ENCODE results near the gene KRTAP4-6. TPM values are rescaled to one million over a fixed set of nuclear protein-coding genes. Genes with fewer than 3 reads are reported as not detected.
"Not testable (repeated sequence)": the region's sequence is repeated elsewhere in the genome, so short reads cannot be mapped to it uniquely, and the experiment has no call there.

KRTAP4-6 gene
- polyA plus RNA-seq (2013, experiment 1 of 2; ENCODE audit: insufficient read length) = not detected
- polyA plus RNA-seq (2013, experiment 2 of 2; ENCODE audit: insufficient read length) = not detected

DNA sequence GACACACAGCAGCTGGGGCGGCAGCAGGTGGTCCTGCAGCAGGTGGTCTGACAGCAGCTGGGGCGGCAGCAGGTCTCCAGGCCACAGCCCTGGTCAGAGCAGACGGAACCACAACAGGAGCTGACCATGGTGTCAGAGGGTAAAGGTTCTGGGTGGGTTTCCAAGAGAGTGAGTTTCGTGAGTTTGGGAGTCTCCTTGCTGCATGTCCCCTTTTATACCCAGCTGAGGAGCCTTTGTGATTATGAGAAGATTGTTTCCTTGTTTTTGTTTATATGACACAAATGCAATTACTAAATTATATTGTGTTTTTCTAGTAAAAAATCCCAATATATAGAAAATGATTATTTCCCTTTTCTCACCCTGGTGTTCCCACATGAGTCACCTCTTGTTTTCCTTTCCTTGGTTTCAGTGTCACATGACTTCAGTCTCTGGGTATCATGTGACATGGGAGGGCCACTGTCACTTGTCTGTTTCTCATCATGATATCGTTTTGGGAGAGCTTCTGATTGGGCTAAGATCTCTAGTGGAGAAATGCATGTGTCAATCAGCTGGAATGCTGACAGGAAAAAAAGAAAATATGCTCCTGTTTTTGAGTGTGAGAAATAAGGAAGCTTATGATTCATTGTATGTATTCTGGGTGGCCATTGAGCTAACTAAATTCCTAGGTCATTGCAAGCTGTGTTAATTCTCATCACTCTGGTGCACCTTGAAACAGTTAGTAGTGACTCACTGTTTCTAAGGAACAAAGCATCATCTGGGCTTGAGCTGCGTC lies at the start of gene KRTAP4-6:
KRTAP4-6 (minus strand) TSS at position 185 of the 772 bp plus-strand sequence; CDS start at position 128, 57 bp downstream.
- DNase-seq = peak; percentile 97

DNA sequence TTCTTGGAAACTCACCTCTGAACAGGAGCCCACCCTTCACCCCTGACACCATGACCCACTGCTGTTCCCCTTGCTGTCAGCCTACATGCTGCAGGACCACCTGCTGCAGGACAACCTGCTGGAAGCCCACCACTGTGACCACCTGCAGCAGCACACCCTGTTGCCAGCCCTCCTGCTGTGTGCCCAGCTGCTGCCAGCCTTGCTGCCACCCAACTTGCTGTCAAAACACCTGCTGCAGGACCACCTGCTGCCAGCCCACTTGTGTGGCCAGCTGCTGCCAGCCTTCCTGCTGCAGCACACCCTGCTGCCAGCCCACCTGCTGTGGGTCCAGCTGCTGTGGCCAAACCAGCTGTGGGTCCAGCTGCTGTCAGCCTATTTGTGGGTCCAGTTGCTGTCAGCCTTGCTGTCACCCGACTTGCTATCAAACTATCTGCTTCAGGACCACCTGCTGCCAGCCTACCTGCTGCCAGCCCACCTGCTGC lies 49.5 kb upstream of the KRTAP4-6 start, which contains the start of gene KRTAP9-1:
KRTAP9-1 (plus strand) TSS at position 51 of the 482 bp plus-strand sequence; CDS start at position 51, 0 bp downstream.
- not testable (repeated sequence) for DNase-seq

DNA sequence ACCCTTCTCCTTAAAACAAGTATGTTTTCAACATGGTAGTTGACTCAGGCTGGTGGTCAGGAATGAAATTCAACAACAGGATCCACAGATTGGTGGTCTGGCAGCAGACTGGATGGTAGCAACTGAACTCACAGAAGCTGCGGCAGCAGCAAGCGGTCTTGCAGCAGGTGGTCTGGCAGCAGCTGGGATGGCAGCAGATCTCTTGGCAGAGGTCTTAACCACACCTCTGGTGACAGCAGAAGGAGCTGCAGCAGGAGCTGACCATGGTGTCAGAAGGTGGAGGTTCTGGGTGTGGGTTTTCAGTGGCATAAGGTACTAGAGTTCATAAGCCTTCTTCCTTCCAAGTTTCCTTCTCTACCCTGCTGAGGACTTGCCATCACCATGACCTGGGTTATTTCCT lies 46.5 kb upstream of the KRTAP4-6 start:
- no peak for DNase-seq

DNA sequence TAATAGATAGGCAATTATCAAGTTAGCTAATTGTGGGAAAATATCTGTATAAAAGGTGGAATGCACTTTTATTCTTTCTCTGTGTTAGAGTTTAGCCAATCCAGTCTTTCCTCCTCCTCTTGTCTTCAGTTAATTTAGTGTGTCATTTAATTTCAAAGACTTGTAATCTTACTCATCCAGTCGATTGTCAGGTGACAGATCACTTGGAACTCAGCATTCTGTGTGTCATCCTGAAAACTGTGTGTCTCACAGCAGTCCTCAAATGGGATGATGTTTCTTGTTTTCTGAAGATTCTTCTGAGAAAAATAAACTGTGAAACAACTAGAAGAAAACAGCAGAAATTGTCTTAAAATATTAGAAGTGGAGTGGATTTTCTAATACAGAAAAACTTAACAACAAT lies 44.7 kb upstream of the KRTAP4-6 start:
- no peak for DNase-seq

DNA sequence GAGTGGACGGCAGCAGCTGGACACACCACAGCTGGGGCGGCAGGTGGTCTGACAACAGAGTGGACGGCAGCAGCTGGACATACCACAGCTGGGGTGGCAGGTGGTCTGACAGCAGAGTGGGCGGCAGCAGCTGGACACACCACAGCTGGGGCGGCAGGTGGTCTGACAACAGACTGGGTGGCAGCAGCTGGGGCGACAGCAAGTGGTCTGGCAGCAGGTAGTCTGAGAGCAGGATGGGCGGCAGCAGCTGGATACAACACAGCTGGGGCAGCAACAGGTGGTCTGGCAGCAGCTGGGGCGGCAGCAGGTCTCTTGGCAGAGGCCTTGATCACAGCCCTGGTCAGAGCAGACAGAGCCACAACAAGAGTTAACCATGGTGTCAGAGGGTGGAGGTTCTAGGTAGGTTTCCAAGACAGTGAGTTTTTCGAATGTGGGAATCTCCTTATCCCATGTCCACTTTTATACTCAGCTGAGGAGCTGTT lies 44.2 kb upstream of the KRTAP4-6 start, which contains the start of gene KRTAP4-1:
KRTAP4-1 (minus strand) TSS at position 432 of the 482 bp plus-strand sequence; CDS start at position 375, 57 bp downstream.
- no peak for DNase-seq

DNA sequence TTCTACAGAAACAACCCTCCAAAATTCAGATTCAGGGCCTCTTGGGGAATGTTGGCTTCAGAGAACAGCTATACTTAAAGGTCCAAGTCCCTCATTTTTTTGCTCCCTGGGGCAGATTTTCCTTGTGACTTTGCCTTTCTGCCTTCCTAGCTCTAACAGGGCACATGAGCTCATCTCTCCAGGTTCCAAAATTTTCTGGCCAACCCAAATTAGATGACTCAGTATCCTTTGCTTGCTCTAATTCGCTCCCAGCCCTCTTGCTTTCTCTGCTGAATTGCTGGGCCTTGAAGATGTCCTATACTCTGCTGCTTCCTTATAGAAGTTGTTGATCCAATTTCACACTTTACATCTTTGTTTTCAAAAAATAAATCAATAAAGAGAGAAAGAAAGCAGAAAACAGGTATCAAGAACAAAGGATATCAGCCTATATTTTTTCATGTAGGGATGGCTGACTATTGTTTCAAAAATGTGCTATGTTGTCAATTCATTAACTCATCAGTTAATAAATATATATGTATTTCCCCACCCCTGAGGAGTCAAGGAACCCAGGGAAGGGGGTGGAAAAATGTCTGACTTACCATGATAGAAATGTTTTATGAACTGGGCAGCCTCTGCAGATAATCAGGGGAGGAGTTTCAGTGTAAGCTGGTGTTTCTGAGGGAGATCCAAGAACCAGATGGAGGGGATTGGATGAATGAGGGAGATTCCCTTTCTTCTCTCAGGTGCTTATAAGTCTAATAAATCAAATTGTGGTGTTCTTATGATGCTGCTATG lies 38.7 kb upstream of the KRTAP4-6 start:
- DNase-seq = peak; percentile 37

DNA sequence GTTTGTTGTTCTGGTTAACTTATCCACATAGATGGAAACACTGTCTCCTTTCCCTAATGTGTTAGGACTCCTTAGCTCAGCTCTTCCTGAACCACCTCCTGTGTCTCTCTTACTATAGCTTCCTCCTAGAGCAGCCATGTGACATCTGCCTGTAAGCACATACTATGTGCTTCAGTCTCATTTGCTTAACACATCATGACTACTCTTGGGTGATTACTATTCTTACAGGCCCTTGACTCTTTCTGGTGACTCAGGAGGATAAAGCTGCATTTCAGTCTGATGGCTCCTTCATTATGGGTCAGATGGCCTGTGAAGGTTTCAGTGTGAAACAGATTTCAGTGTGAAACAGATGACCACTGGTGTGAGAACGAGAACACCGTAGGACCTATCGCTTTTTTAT lies 38.0 kb upstream of the KRTAP4-6 start:
- peak; percentile 37 for DNase-seq

DNA sequence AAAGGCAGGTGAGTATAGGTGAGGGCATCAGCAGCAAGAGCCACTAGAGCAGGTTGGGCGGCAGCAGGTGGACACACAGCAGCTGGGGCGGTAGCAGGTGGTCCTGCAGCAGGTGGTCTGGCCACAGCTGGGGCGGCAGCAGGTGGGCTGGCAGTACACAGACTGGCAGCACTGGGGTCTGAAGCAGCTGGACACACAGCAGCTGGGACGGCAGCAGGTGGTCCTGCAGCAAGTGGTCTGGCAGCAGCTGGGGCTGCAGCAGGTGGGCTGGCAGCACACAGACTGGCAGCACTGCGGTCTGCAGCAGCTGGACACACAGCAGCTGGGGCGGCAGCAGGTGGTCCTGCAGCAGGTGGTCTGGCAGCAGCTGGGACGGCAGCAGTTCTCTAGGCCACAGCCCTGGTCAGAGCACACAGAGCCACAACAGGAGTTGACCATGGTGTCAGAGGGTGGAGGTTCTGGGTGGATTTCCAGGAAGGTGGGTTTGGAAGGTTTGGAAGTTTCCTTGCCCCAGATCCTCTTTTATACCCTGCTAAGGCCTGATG lies 37.5 kb upstream of the KRTAP4-6 start, which contains the start of gene KRTAP4-2:
KRTAP4-2 (minus strand) TSS at position 495 of the 545 bp plus-strand sequence; CDS start at position 438, 57 bp downstream.
- no peak for DNase-seq

DNA sequence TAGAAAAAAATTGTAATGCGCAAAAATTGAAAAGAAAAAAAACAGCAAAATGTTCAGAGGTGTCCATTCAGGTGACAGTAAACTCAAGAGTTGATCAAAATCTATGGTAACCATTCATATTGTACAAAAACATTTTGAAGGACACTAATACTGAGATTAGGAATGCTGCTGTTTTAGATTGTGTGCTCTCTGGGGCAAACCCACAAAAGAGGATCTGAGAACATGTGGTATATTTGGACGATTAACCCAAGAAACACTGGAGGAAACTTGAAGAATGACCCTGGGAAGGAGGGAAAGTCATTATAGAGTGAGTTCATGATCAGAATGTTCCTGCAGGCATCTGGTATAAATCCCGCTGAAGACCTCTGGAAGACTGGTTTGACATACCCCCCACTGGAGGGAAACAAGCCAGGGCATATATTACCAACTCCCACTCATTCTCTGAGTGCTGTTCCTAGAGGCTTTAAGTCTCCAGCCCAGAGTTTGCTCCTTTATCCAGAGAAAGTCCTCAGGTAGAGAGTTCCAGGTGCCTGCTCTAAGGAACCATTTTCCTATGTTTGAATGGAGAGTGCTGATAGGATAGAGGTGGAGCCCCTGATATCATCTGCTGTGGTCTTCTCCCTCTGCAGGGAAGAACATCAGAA lies 36.5 kb upstream of the KRTAP4-6 start:
- DNase-seq = no peak

DNA sequence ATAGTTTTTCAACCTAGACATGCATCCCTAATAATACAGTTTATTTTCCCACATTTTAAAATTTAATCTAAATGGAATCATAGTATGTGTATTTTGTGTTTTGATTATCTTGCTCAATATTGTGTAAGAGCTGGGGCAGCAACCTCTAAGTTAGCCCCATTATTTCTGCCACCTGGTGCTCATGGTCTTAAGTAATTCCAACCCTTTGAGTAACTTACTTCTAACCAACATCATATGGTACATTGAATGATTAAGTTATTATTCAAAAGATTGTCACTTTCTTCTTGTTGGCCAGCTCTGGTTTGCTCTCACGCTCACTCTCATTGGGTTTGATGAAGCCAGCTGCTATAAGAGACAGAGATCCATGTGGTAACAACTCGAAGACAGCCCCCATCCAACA lies 31.5 kb upstream of the KRTAP4-6 start:
- DNase-seq = peak; percentile 63

DNA sequence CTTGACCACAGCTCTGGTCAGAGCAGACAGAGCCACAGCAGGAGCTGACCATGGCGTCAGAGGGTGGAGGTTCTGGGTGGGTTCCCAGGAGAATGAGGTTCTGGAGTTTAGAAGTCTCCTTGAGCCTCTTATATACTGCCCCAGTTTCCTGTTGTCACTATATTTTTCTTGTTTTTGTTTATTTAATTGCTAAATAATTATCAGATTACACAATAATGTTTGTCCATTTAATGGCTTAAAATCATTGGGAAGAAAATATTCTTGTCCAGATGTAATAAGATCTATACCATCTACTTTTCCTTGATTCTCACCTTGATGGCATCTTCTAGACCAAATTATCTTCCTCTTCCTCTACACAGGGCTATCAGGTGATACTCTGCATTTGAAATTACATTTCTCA lies 27.8 kb upstream of the KRTAP4-6 start, which contains the start of gene KRTAP4-3:
KRTAP4-3 (minus strand) TSS at position 101 of the 400 bp plus-strand sequence; CDS start at position 52, 49 bp downstream.
- DNase-seq = no peak

DNA sequence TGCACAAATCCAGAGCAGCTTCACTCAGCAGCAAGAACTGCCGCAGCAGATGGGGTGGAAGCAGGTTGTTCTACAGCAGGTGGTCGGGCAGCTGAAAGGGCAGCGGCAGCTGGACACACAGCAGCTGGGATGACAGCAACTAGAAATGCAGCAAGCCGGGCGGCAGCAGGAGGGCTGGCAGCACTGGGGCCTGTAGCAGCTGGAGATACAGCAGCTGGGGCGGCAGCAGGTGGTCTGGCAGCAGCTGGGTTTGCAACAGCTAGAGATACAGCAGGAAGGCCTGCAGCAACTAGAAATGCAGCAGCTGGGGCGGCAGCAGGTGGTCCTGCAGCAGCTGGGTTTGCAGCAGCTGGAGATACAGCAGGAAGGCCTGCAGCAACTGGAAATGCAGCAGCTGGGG lies 27.2 kb upstream of the KRTAP4-6 start:
- no peak for DNase-seq

DNA sequence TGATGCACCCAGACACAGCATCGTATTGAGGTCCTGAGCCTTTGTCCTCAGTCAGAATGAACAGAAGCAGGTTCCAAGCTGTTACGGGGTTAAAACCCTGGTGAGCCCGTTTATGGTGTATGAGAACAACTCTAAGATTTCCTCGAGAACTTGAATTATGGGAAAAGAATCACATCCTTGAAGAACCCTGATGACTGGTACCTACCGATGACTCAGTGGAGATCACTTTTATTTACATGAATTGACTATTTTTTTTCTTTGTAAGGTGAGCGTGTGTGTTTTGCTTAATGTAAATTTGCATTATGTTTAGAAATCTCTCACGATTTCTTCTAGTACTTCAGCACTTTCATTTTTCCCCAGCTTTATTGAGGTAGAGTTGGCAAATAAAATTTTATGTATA lies 23.5 kb upstream of the KRTAP4-6 start:
- no peak for DNase-seq

DNA sequence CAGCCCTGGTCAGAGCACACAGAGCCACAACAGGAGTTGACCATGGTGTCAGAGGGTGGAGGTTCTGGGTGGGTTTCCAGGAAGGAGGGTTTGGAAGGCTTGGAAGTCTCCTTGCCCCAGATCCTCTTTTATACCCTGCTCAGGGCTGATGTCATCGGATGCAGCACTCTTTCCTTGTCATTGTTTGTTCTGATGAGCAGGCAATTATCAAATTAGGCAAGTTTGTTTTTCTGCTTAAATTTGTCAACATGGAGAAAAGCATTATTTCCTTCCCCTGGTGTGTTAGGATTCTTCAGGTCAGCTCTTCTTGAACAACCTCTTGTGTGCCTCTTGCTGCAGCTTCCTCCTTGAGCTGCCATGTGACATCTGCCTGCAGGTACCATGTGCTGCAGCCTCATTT lies 20.3 kb upstream of the KRTAP4-6 start, which contains the start of gene KRTAP4-4:
KRTAP4-4 (minus strand) TSS at position 101 of the 400 bp plus-strand sequence; CDS start at position 44, 57 bp downstream.
- no peak for DNase-seq

DNA sequence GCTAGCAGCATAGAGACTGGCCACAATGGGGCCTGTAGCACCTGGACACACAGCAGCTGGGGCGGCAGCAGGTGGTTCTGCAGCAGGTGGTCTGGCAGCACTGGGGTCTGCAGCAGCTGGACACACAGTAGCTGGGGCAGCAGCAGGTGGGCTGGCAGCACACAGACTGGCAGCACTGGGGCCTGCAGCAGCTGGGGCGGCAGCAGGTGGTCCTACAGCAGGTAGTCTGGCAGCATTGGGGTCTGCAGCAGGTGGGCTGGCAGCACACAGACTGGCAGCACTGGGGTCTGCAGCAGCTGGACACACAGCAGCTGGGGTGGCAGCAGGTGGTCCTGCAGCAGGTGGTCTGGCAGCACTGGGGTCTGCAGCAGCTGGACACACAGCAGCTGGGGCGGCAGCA lies 19.8 kb upstream of the KRTAP4-6 start:
- not testable (repeated sequence) for DNase-seq

DNA sequence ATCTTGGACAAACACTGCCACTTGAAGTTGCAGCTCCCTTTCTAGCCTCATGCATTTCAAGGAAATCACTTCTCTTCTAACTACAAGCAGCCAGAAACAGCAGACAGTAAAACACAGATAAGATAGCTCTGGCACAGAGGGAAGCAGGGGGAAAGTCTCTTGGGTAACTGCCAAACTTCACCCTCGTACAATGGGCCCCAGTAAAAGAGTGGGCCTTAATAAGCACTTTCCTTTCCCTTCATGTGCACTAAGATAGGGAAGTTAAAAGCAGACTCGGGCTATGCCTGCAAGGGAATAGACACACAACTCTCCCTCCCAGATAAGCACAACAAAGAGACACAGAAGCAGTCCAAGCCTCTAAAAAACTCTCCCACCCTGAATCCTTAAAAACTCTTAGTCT lies 13.5 kb upstream of the KRTAP4-6 start:
- DNase-seq = no peak

DNA sequence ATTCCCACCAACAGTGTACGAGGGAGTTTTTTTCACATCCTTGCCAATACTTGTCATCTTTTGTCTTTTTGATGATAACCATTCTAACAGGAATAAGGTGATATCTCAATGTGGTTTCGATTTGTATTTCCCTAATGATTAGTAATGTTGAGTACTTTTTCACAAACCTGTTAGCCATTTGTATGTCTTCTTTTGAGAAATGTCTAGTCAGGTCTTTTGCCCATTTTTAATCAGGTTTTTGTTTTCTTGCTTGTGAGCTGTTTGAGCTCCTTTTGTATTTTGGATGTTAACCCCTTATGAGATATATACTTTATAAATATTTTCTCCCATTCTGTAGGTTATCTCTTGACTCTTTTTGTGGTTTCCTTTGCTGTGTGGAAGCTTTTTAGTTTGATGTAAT lies 11.2 kb upstream of the KRTAP4-6 start:
- no peak for DNase-seq

DNA sequence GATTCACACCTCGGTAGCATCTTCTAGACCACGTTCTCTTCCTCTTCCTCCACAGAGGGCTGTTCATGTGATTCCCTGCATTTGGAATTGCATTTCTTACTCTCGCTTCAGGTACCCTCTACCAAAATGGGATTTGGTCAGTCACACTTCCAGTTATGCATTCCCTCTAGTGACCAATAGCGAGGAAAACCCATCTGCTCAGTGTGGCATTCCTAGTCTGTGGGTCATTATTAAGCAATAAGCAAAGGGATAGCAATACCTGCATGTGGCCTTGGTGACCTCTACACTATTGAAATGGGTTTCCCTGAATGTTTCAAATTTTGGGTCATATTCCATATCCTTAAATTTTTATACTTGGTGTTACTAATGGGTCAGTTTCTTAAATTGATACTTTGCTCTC lies 9.7 kb upstream of the KRTAP4-6 start:
- no peak for DNase-seq

DNA sequence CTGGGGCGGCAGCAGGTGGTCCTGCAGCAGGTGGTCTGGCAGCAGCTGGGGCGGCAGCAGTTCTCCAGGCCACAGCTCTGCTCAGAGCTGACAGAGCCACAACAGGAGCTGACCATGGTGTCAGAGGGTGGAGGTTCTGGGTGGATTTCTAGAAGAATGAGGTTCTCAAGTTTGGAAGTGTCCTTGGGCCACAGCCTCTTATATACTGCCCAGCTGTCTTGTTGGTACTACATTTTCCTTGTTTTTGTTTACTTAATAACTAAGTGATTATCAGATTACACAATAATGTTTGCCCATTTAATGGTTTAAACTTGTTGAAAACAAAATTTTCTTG lies 9.3 kb upstream of the KRTAP4-6 start, which contains the start of gene KRTAP4-5:
KRTAP4-5 (minus strand) TSS at position 174 of the 334 bp plus-strand sequence; CDS start at position 116, 58 bp downstream.
- no peak for DNase-seq

DNA sequence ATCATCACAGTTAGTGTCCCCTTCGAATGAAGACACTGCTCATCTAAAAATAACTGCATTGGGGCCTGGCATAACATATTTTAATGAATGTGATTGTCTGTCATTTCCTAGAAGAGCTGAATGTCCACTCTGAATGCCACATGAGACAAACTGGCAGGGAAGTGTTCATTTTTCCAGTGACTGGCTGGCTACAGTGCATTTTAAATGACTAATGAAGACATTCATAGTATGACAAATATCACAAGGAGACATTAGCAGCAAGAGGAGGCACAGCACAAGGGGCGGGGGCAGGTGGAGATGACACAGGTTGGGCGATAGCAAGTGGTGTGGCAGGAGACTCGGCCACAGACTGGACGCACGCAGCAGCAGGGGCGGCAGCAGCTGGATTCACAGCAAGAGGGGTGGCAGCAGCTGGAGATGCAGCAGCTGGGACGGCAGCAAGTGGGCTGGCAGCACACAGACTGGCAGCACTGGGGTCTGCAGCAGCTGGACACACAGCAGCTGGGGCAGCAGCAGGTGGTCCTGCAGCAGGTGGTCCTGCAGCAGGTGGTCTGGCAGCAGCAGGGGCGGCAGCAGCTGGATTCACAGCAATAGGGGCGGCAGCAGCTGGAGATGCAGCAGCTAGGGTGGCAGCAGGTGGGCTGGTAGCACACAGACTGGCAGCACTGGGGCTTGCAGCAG lies 8.8 kb upstream of the KRTAP4-6 start:
- not testable (repeated sequence) for DNase-seq
